Progenitor cell of endocrine pancreas (in vitro differentiated cells): Measurements from ENCODE around the gene PRKAR1B. TPM values are rescaled to one million over a fixed set of nuclear protein-coding genes. Genes with fewer than 3 reads are reported as not detected.

Experiments
- DNase-seq: peaks from one replicate; pipeline ENCODE4 v3.0.0; 2021; ENCODE audit warnings: low spot score; ENCODE audit not compliant: unreplicated experiment
- H3K27ac Mint-ChIP-seq: 2 replicates; pipeline ENCODE4 v1.8.0; 2021; ENCODE audit warnings: mild to moderate bottlenecking, moderate library complexity, mixed read lengths
- H3K27me3 Mint-ChIP-seq: 2 replicates; pipeline ENCODE4 v1.8.0; 2021; ENCODE audit warnings: mixed read lengths
- H3K36me3 Mint-ChIP-seq: 2 replicates; pipeline ENCODE4 v1.8.0; 2022; ENCODE audit warnings: mixed read lengths; ENCODE audit not compliant: insufficient read depth
- H3K4me1 Mint-ChIP-seq: 2 replicates; pipeline ENCODE4 v1.8.0; 2021; ENCODE audit warnings: low read depth, mixed read lengths
- H3K4me3 Mint-ChIP-seq: 2 replicates; pipeline ENCODE4 v1.8.0; 2021; ENCODE audit warnings: low read depth, mild to moderate bottlenecking, moderate library complexity, mixed read lengths
- H3K9me3 Mint-ChIP-seq: 2 replicates; pipeline ENCODE4 v1.8.0; 2021; ENCODE audit warnings: low read depth, mixed read lengths
- total RNA-seq: library from RNA; stranded (reverse); gene quantifications from 2 replicates; pipeline ENCODE4 v1.2.1, GENCODE V29; 2021
- TF ChIP-seq, protein P1 (sequence below): fragments of 200-600 bp; sonication (generic); IDR thresholded peaks from one replicate; pipeline ENCODE4 v1.5.0; 2021; ENCODE audit warnings: antibody characterized with exemption, mild to moderate bottlenecking; ENCODE audit not compliant: unreplicated experiment

PRKAR1B gene
- total RNA-seq, 1 donor from 2014 or later: 54.2 TPM

DNA sequence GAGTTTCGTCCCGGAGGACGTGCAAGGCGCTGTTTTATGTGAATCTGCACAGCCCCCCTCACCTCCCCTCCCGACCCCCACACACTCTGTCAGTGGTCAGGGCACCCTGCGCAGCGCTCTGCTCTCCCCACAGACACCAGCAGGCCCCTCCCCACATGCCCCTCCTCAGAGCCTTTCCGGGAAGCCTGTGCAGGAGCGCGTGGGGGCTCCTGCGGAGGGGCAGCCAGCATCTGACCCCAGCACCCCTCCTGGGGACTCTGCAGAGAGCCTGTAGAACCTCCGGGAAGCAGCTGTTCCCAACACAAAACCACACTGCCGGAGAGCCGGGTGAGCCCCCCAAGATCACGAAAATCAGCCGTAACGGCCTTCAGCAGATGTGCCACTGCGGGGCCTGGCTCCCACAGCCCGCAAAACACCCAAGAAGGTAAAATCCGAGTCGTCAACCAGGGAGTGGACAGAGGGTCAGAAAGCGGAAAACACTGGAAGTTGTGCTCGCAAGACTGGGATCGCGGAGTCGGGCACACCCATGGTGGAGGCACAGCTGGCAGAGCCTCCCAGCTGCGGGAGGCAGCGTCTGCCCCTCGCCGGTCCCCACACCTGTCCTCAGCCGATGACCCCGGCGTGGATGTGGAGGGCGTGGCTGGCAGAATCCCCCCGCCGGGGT is 153.7 kb downstream of the PRKAR1B start:
- H3K4me3 Mint-ChIP-seq: no peak overlapping the region
- H3K4me1 Mint-ChIP-seq: no peaks in the 10 kb centered on the region
- H3K9me3 Mint-ChIP-seq: no peaks in the 10 kb centered on the region
- H3K27ac Mint-ChIP-seq: no peak overlapping the region
- peaks cover 20% of the 10 kb centered on the region for H3K36me3 Mint-ChIP-seq
- TF ChIP-seq, protein P1, sequence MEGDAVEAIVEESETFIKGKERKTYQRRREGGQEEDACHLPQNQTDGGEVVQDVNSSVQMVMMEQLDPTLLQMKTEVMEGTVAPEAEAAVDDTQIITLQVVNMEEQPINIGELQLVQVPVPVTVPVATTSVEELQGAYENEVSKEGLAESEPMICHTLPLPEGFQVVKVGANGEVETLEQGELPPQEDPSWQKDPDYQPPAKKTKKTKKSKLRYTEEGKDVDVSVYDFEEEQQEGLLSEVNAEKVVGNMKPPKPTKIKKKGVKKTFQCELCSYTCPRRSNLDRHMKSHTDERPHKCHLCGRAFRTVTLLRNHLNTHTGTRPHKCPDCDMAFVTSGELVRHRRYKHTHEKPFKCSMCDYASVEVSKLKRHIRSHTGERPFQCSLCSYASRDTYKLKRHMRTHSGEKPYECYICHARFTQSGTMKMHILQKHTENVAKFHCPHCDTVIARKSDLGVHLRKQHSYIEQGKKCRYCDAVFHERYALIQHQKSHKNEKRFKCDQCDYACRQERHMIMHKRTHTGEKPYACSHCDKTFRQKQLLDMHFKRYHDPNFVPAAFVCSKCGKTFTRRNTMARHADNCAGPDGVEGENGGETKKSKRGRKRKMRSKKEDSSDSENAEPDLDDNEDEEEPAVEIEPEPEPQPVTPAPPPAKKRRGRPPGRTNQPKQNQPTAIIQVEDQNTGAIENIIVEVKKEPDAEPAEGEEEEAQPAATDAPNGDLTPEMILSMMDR: no peak
- H3K27me3 Mint-ChIP-seq: no peaks in the 10 kb centered on the region
- DNase-seq: no peak

DNA sequence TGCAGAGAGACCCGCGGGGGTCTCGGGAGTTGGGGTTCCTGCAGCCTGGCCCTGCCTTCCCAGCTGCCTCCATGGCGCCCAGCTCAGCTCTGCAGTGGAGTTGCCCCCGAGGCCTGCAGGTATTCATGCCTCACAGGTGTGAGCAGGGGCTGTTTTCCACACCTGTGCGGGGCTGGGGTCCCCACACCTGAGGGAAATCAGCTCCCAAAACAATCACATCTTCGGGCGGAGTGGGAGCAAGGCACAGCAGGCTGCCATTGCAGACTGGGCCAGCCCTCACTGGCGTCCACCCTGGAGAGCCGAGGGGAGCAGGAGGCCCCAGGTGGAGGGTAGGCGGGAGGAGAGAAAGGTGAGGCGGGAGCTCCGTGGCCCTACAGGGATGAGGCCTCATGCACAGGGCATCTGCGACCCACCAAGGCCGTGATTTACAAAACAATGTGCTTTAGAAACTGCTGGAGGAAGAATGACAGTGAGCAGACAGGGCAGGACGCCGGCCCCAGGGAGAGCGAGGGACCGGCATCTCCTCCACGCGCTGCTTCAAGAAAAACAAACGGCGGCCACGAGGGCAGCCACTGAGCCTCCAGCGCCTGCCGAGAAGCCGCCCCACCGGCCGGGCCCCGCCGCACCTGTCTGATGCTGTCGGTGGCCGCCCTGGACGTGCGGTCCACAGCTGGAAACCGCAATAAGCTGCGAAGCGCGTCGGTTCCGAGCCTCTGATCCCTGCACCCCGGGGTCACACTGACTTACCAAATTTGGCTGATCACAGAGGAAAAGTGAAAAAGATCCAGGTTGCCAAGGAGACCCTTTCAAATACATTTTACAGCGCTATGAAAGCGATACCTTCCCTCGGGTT is 154.4 kb downstream of the PRKAR1B start:
- Mint-ChIP-seq H3K27me3 (no peaks in the 10 kb centered on the region), H3K4me1 (no peaks in the 10 kb centered on the region), H3K36me3 (peaks cover 19% of the 10 kb centered on the region), H3K27ac (no peak overlapping the region), H3K9me3 (no peaks in the 10 kb centered on the region), H3K4me3 (no peak overlapping the region)
- DNase-seq: no peak
- TF ChIP-seq, protein P1: no peak

DNA sequence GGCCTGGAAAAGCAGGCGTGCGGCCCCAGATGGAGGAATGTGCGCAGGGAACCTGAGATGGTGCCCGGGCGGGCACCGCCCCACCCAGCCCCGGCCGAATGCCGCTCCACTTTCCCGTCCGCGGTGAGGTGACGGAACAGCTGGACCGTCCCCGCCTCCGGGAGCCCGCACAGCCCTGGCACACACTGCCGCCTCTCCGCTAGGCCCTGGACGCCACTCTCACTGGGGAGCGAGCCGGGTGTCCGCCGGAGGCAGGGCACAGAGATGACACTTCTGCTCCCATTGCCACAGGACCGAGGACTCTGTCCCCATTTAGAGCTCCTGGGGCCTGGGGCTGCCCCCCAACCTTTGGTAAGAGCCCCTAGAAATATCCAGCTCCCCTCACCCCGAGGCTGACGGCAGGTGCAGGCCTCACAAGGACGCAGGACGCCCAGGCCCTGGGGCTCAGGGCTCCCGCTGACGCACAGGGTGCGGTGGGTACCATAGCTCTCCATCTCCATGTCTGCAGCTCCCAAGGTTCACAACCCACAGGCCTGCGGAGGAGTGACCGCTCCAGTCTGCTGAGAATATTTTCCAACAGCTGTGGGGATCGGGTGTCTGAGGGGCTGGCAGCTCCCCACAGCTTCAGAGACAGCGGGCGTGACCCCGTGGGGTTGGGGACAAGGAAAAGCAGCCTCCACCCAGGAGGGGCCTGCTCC is 155.2 kb downstream of the PRKAR1B start:
- Mint-ChIP-seq H3K27ac (no peak overlapping the region), H3K9me3 (no peaks in the 10 kb centered on the region), H3K27me3 (no peaks in the 10 kb centered on the region), H3K36me3 (peaks cover 15% of the 10 kb centered on the region), H3K4me1 (no peaks in the 10 kb centered on the region), H3K4me3 (no peak overlapping the region)
- TF ChIP-seq, protein P1: no peak
- no peak for DNase-seq

DNA sequence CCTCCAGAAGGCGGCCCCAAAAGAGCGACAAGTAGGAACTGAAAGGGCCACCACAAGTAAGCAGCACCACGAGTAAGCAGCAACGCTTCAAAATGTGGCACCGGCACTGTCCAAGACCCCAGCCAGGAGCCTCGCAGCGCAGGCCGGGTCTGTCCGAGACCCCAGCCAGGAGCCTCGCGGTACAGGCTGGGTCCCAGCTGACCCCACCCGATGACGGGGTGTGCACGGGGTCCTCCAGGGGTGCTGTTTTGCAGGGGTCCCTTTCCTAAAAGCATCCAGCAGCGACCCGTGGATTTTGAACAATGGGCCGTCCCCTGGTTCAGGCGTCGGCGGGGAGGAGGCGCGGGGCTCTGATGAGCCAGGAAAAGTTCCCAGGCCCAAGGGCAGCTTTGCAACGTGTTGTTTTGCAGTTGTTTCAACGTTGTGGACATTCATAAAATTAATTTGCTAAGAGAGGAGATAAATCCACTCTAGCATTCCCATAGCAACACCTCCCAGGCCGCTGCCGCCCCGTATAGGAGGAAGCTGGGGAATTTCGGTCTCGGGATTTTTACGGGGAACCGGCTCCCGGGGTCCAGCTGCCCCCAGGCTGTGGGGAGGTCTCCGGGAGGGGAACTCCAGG is 155.9 kb downstream of the PRKAR1B start:
- no peaks in the 10 kb centered on the region for H3K27me3 Mint-ChIP-seq
- no peaks in the 10 kb centered on the region for H3K4me1 Mint-ChIP-seq
- H3K36me3 Mint-ChIP-seq: peaks cover 13% of the 10 kb centered on the region
- H3K9me3 Mint-ChIP-seq: no peaks in the 10 kb centered on the region
- no peak overlapping the region for H3K27ac Mint-ChIP-seq
- TF ChIP-seq, protein P1: no peak
- no peak for DNase-seq
- H3K4me3 Mint-ChIP-seq: no peak overlapping the region

DNA sequence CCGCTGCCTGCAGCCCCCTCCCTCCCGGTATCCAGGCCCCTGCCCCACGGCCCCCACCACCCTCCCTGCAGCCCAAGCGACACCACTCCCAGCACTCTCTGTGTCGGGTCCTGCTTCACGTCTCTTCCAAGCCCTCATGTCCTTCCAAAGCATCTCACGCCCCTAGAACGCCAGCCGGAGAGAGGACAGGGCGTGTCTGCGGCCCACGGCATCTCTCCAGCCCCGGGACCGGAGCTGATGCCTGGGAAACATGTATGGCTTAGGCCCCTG is 156.3 kb downstream of the PRKAR1B start:
- peaks cover 8% of the 10 kb centered on the region for H3K36me3 Mint-ChIP-seq
- no peaks in the 10 kb centered on the region for H3K4me1 Mint-ChIP-seq
- TF ChIP-seq, protein P1: no peak
- H3K27ac Mint-ChIP-seq: no peak overlapping the region
- H3K4me3 Mint-ChIP-seq: no peak overlapping the region
- H3K9me3 Mint-ChIP-seq: no peaks in the 10 kb centered on the region
- H3K27me3 Mint-ChIP-seq: no peaks in the 10 kb centered on the region
- DNase-seq: no peak
